Measurements from ENCODE around the gene AXIN2. TPM values are rescaled to one million over a fixed set of nuclear protein-coding genes. Genes with fewer than 3 reads are reported as not detected.

The AXIN2 gene
- total and polyA plus RNA-seq, 2 experiments from 2014 or later = 0.94 to 2.4 TPM

DNA sequence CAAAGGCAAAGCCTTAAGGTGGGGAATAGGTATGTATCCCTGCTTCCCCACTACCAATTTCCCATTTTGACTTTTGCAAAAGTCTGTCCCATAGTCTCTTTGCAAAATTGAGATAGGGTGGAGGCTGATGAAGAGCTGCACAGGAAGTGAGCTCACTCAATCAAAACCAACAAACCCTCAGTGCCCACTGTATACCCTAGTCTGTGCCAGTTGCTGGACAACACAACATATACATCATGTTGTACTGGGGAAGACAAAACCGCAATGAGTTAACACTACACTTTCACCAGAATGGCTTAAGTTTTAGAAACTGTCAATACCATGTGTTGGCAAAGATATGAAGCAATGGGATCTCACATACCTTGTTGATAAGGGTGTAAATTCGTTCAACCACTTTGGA, 40.4 kb upstream of the AXIN2 start:
- Histone ChIP-seq H3K4me1 (ENCODE audit: insufficient read depth) (no peaks in the 10 kb centered on the region), H3F3A (ENCODE audit: insufficient read depth) (no peaks in the 10 kb centered on the region), H3K9me3 (ENCODE audit: low read depth) (no peaks in the 10 kb centered on the region), H3K9ac (no peak overlapping the region), H3K27me3 (replicated peaks; ENCODE audit: insufficient read depth) (no peaks in the 10 kb centered on the region), H3K36me3 (ENCODE audit: low read depth) (no peaks in the 10 kb centered on the region), H3K4me2 (ENCODE audit: unreplicated experiment) (no peak overlapping the region), H4K20me1 (ENCODE audit: insufficient read depth) (no peaks in the 10 kb centered on the region), H2AFZ (no peak overlapping the region), H3K9me2 (ENCODE audit: insufficient read depth) (no peaks in the 10 kb centered on the region), H3K79me2 (ENCODE audit: insufficient read depth) (no peaks in the 10 kb centered on the region), H3K27ac (no peak overlapping the region), H3K4me3 (no peak overlapping the region)
- in situ Hi-C loops (cut with MboI) = no loop called here
- TF ChIP-seq EZH2 (IDR thresholded peaks at IDR 0.05; ENCODE audit: insufficient read depth, poor library complexity, severe bottlenecking) (no peak), EZH2phosphoT487 (IDR thresholded peaks at IDR 0.05; ENCODE audit: insufficient read depth, low read depth) (no peak)
- DNase-seq = no peak
- WGBS, 2 experiments (ENCODE audit: low coverage in 1 of 2, low lambda C conversion rate in 2 of 2, missing lambda C conversion rate in 2 of 2) = 81 to 89% methylated on average over 2 of the region's 2 CpGs

DNA sequence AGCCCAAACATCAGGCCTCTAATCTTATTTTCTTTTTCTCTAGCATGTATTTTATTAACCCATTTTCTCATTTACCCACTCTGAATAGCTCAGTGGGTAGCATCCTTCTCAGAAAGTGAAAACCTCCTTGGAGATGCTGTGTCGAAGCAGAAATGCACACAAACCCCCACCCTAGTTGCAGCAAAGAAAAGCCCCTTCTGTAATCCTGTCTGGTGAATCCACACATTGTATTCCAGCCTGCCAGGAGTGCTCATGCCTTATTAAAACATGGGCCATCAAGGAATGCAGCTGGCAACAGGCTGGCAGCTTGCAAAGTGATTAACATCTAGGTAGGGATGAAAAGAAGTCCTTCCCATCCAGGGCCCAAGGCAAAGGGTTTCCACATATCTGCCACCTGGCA, 39.7 kb upstream of the AXIN2 start:
- Histone ChIP-seq H3K9ac (no peak overlapping the region), H3K4me3 (no peak overlapping the region), H2AFZ (no peak overlapping the region), H4K20me1 (ENCODE audit: insufficient read depth) (no peaks in the 10 kb centered on the region), H3F3A (ENCODE audit: insufficient read depth) (no peaks in the 10 kb centered on the region), H3K27me3 (replicated peaks; ENCODE audit: insufficient read depth) (no peaks in the 10 kb centered on the region), H3K4me1 (ENCODE audit: insufficient read depth) (no peaks in the 10 kb centered on the region), H3K9me2 (ENCODE audit: insufficient read depth) (no peaks in the 10 kb centered on the region), H3K79me2 (ENCODE audit: insufficient read depth) (no peaks in the 10 kb centered on the region), H3K9me3 (ENCODE audit: low read depth) (no peaks in the 10 kb centered on the region), H3K27ac (no peak overlapping the region), H3K36me3 (ENCODE audit: low read depth) (no peaks in the 10 kb centered on the region), H3K4me2 (ENCODE audit: unreplicated experiment) (no peak overlapping the region)
- DNase-seq = no peak
- 62 to 67% methylated on average over 1 of the region's 1 CpG for WGBS, 2 experiments (ENCODE audit: low coverage in 1 of 2, low lambda C conversion rate in 2 of 2, missing lambda C conversion rate in 2 of 2)
- in situ Hi-C loops (cut with MboI) = no loop called here
- TF ChIP-seq EZH2 (IDR thresholded peaks at IDR 0.05; ENCODE audit: insufficient read depth, poor library complexity, severe bottlenecking) (no peak), EZH2phosphoT487 (IDR thresholded peaks at IDR 0.05; ENCODE audit: insufficient read depth, low read depth) (no peak)

DNA sequence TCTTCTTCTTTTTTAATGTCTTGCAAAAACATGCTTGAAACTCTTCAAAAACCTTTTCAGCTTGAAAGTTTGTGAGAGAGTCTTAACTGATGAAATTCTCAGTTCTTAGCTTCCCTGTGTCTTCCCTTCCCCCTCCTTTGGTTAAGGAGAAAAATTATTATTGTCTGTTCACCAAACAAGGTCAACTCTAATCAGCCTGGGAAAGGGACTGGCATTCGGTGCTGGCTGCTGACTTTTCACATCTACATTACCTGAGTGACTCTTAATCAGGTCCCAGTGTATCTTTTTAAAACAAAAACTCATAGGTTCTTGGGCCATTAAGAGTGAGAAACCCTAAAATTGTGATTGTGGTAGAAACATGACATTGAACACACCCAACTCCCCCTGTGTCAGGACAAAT, 39.1 kb upstream of the AXIN2 start:
- Histone ChIP-seq H3K79me2 (ENCODE audit: insufficient read depth) (no peaks in the 10 kb centered on the region), H3F3A (ENCODE audit: insufficient read depth) (no peaks in the 10 kb centered on the region)
- DNase-seq = no peak

DNA sequence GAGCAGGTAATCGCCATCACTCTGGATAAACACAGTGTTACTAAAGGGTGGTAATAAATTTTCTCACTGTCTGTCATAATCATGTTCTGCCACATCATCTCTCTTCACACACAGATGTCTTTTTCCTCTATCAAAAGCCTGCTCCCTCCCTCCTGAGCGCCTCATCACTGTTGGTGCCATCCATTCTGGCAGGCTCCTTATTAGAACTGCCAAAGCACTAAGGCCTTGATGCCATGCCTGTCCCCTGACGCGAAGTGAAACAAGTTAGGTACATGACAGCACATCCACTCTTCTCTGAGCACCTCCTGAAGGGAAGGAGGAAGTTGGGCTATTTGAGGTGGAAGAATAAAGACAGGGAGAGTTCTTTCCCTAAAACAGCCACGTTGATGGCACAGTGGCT, 38.2 kb upstream of the AXIN2 start:
- no peaks in the 10 kb centered on the region for H4K20me1 ChIP-seq (ENCODE audit: insufficient read depth)
- no peaks in the 10 kb centered on the region for H3K79me2 ChIP-seq (ENCODE audit: insufficient read depth)
- H3K4me3 ChIP-seq = no peak overlapping the region
- WGBS, 2 experiments (ENCODE audit: low coverage in 1 of 2, low lambda C conversion rate in 2 of 2, missing lambda C conversion rate in 2 of 2) = 76 to 77% methylated on average over 5 of the region's 5 CpGs
- DNase-seq = no peak
- TF ChIP-seq EZH2 (IDR thresholded peaks at IDR 0.05; ENCODE audit: insufficient read depth, poor library complexity, severe bottlenecking) (no peak), EZH2phosphoT487 (IDR thresholded peaks at IDR 0.05; ENCODE audit: insufficient read depth, low read depth) (no peak)
- H3K36me3 ChIP-seq (ENCODE audit: low read depth) = no peaks in the 10 kb centered on the region
- no peak overlapping the region for H2AFZ ChIP-seq
- H3K4me2 ChIP-seq (ENCODE audit: unreplicated experiment) = no peak overlapping the region
- no peak overlapping the region for H3K9ac ChIP-seq
- no peak overlapping the region for H3K27ac ChIP-seq
- no peaks in the 10 kb centered on the region for H3K27me3 ChIP-seq (replicated peaks; ENCODE audit: insufficient read depth)
- peaks cover 3% of the 10 kb centered on the region for H3K4me1 ChIP-seq (ENCODE audit: insufficient read depth)
- H3F3A ChIP-seq (ENCODE audit: insufficient read depth) = peaks cover 7% of the 10 kb centered on the region; the same call in 1 of the 2 replicates
- in situ Hi-C loops (cut with MboI) = no loop called here
- no peaks in the 10 kb centered on the region for H3K9me3 ChIP-seq (ENCODE audit: low read depth)
- H3K9me2 ChIP-seq (ENCODE audit: insufficient read depth) = no peaks in the 10 kb centered on the region

More for the DNA sequence above, 39.1 kb upstream of the AXIN2 start:
- Histone ChIP-seq H3K27me3 (replicated peaks; ENCODE audit: insufficient read depth) (no peaks in the 10 kb centered on the region), H3K9me2 (ENCODE audit: insufficient read depth) (no peaks in the 10 kb centered on the region), H3K9me3 (ENCODE audit: low read depth) (no peaks in the 10 kb centered on the region), H3K27ac (no peak overlapping the region), H2AFZ (no peak overlapping the region), H3K4me1 (ENCODE audit: insufficient read depth) (no peaks in the 10 kb centered on the region), H3K4me2 (ENCODE audit: unreplicated experiment) (no peak overlapping the region), H3K9ac (no peak overlapping the region), H3K4me3 (no peak overlapping the region), H3K36me3 (ENCODE audit: low read depth) (no peaks in the 10 kb centered on the region), H4K20me1 (ENCODE audit: insufficient read depth) (no peaks in the 10 kb centered on the region)
- TF ChIP-seq EZH2phosphoT487 (IDR thresholded peaks at IDR 0.05; ENCODE audit: insufficient read depth, low read depth) (no peak), EZH2 (IDR thresholded peaks at IDR 0.05; ENCODE audit: insufficient read depth, poor library complexity, severe bottlenecking) (no peak)
- in situ Hi-C loops (cut with MboI) = no loop called here
- WGBS, 2 experiments (ENCODE audit: low coverage in 1 of 2, low lambda C conversion rate in 2 of 2, missing lambda C conversion rate in 2 of 2) = 37 to 41% methylated on average over 1 of the region's 1 CpG

DNA sequence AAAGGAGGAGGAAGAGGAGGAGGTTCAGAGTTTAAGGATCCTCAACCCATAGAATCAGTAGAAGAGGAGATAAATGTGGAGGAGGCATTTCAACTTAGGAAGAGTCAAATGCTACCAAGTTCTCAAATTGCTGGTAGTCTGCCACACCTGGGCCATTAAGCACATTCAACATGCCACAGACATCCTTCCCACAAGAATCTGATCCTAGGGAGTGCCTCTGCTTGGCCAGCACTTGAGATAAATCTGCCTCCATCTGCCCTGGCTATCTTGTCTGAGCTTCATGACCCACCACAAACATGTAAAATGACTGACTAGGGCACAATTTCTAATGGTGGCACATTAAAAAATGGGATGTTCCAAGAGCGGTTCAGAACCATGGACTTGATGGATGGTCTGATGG, 37.3 kb upstream of the AXIN2 start:
- WGBS, 2 experiments (ENCODE audit: low coverage in 1 of 2, low lambda C conversion rate in 2 of 2, missing lambda C conversion rate in 2 of 2) = 91 to 94% methylated on average over 1 of the region's 1 CpG
- Histone ChIP-seq H2AFZ (no peak overlapping the region), H3K4me3 (no peak overlapping the region)

More for the DNA sequence above, 37.3 kb upstream of the AXIN2 start:
- Histone ChIP-seq H3K9me3 (ENCODE audit: low read depth) (no peaks in the 10 kb centered on the region), H4K20me1 (ENCODE audit: insufficient read depth) (no peaks in the 10 kb centered on the region), H3K79me2 (ENCODE audit: insufficient read depth) (no peaks in the 10 kb centered on the region), H3K4me2 (ENCODE audit: unreplicated experiment) (no peak overlapping the region), H3K36me3 (ENCODE audit: low read depth) (no peaks in the 10 kb centered on the region), H3K9ac (no peak overlapping the region), H3K9me2 (ENCODE audit: insufficient read depth) (no peaks in the 10 kb centered on the region), H3K27ac (no peak overlapping the region), H3K27me3 (replicated peaks; ENCODE audit: insufficient read depth) (no peaks in the 10 kb centered on the region), H3F3A (ENCODE audit: insufficient read depth) (peaks cover 8% of the 10 kb centered on the region; the same call in 1 of the 2 replicates), H3K4me1 (ENCODE audit: insufficient read depth) (peaks cover 7% of the 10 kb centered on the region)
- in situ Hi-C loops (cut with MboI) = no loop called here
- no peak for DNase-seq
- no peak for TF ChIP-seq EZH2phosphoT487 (IDR thresholded peaks at IDR 0.05; ENCODE audit: insufficient read depth, low read depth)
- TF ChIP-seq EZH2 (IDR thresholded peaks at IDR 0.05; ENCODE audit: insufficient read depth, poor library complexity, severe bottlenecking) = no peak
